ENCODE data around the gene POU2AF3. TPM values are rescaled to one million over a fixed set of nuclear protein-coding genes. Genes with fewer than 3 reads are reported as not detected.

POU2AF3 gene
- total and polyA plus RNA-seq, 2 donors from 2014 or later, result 4.3 to 4.9 TPM

DNA sequence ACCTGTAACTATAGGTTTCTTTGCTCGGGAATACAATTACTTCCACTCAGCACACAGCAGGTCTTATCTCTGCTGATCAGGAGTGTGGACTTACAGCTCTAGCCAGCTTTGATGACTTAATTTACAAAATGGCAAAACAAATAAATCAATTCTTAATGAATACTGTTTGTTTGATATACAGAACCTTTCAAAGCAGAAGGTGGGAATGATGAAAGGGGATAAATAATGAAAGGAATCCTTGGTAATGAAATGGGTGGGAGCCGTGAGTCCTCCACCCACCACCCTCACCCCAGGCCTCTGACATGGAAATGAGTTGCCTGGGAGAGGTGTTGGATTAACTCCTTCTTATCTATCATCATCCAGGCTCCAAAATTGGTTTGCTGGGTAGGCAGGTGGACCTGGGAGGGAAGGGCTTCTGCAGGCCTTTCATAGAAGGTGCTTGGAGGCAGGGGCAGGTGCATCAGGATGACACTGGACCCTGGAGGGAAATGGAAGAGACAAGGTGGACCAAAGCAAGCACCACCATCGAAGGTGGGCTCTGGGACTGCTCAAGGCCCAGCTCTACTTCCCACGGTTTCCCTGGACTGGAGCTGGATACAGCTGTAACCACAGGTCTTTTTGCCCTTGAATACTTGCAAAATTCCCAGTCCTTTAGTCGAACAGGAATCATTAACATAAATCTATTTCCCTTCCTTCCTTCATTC lies 57.8 kb downstream of the POU2AF3 start:
- Histone ChIP-seq H3K9me3 (ENCODE audit: control insufficient read depth in 2 of 3, insufficient read depth in 1 of 3, low read length in 3 of 3) (no peaks in the 10 kb centered on the region), H3K4me1 (ENCODE audit: control insufficient read depth in 2 of 3, insufficient read depth in 2 of 3, low read depth in 1 of 3, low read length in 3 of 3) (peaks cover 0 to 3% (median 0%) of the 10 kb centered on the region in 3 donors), H3K27ac (ENCODE audit: low read depth in 2 of 2, low read length in 2 of 2) (no peak overlapping the region), H3K4me3 (ENCODE audit: low read length in 3 of 3) (no peak overlapping the region), H3K36me3 (ENCODE audit: control insufficient read depth in 2 of 3, insufficient read depth in 3 of 3, low read length in 3 of 3) (no peaks in the 10 kb centered on the region), H3K9ac (ENCODE audit: low read length in 3 of 3) (no peak overlapping the region), H3K27me3 (ENCODE audit: control insufficient read depth, insufficient read depth, low read length) (no peaks in the 10 kb centered on the region)
- intact Hi-C loops (cut with DNase I), result no loop called here
- FAIRE-seq, result no peak
- DNase-seq, result no peak
- TF ChIP-seq, protein P1, sequence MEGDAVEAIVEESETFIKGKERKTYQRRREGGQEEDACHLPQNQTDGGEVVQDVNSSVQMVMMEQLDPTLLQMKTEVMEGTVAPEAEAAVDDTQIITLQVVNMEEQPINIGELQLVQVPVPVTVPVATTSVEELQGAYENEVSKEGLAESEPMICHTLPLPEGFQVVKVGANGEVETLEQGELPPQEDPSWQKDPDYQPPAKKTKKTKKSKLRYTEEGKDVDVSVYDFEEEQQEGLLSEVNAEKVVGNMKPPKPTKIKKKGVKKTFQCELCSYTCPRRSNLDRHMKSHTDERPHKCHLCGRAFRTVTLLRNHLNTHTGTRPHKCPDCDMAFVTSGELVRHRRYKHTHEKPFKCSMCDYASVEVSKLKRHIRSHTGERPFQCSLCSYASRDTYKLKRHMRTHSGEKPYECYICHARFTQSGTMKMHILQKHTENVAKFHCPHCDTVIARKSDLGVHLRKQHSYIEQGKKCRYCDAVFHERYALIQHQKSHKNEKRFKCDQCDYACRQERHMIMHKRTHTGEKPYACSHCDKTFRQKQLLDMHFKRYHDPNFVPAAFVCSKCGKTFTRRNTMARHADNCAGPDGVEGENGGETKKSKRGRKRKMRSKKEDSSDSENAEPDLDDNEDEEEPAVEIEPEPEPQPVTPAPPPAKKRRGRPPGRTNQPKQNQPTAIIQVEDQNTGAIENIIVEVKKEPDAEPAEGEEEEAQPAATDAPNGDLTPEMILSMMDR (IDR thresholded peaks at IDR 0.05; ENCODE audit: borderline replicate concordance, extremely low read depth, insufficient read depth), result no peak

DNA sequence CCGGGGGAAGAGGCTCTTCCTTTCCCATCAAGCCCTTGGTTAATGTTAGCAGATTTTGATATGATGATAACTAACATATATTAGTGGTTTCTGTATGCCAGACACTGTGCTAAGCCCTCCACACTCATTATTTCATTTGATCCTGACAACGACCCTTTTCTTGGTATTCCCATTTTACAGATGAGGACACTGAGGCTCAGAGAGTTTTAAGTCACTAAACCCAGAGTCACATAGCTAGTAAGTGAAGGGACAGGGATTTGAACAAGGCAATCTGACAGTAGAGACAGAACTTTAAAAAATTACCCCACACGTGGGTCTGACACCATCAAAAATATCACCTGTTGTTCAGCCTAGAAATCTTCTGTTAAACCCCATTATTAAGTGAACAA lies 58.3 kb downstream of the POU2AF3 start:
- H3K36me3 ChIP-seq (ENCODE audit: control insufficient read depth in 2 of 3, insufficient read depth in 3 of 3, low read length in 3 of 3), result no peaks in the 10 kb centered on the region
- H3K4me1 ChIP-seq (ENCODE audit: control insufficient read depth in 2 of 3, insufficient read depth in 2 of 3, low read depth in 1 of 3, low read length in 3 of 3), result peaks cover 0 to 3% (median 0%) of the 10 kb centered on the region in 3 donors
- no peak overlapping the region for H3K4me3 ChIP-seq (ENCODE audit: low read length in 3 of 3)
- FAIRE-seq (no peak), DNase-seq (no peak)
- no peaks in the 10 kb centered on the region for H3K27me3 ChIP-seq (ENCODE audit: control insufficient read depth, insufficient read depth, low read length)
- TF ChIP-seq, protein P1 (IDR thresholded peaks at IDR 0.05; ENCODE audit: borderline replicate concordance, extremely low read depth, insufficient read depth), result no peak
- intact Hi-C loops (cut with DNase I), result no loop called here
- no peak overlapping the region for H3K27ac ChIP-seq (ENCODE audit: low read depth in 2 of 2, low read length in 2 of 2)
- no peaks in the 10 kb centered on the region for H3K9me3 ChIP-seq (ENCODE audit: control insufficient read depth in 2 of 3, insufficient read depth in 1 of 3, low read length in 3 of 3)
- no peak overlapping the region for H3K9ac ChIP-seq (ENCODE audit: low read length in 3 of 3)

GRCh38 chr11:111357150-111358037 lies 59.0 kb downstream of the POU2AF3 start:
- Histone ChIP-seq H3K4me1 (ENCODE audit: control insufficient read depth in 2 of 3, insufficient read depth in 2 of 3, low read depth in 1 of 3, low read length in 3 of 3) (peaks cover 0 to 3% (median 0%) of the 10 kb centered on the region in 3 donors), H3K27me3 (ENCODE audit: control insufficient read depth, insufficient read depth, low read length) (no peaks in the 10 kb centered on the region), H3K4me3 (ENCODE audit: low read length in 3 of 3) (no peak overlapping the region), H3K9ac (ENCODE audit: low read length in 3 of 3) (no peak overlapping the region), H3K27ac (ENCODE audit: low read depth in 2 of 2, low read length in 2 of 2) (no peak overlapping the region), H3K36me3 (ENCODE audit: control insufficient read depth in 2 of 3, insufficient read depth in 3 of 3, low read length in 3 of 3) (no peaks in the 10 kb centered on the region), H3K9me3 (ENCODE audit: control insufficient read depth in 2 of 3, insufficient read depth in 1 of 3, low read length in 3 of 3) (no peaks in the 10 kb centered on the region)
- TF ChIP-seq, protein P1 (IDR thresholded peaks at IDR 0.05; ENCODE audit: borderline replicate concordance, extremely low read depth, insufficient read depth), result no peak
- FAIRE-seq (no peak), DNase-seq (no peak)
- intact Hi-C loops (cut with DNase I), result no loop called here

Small RNA genes lying within 50 kb of the gene (microRNA-seq; reads per million reads assigned to microRNA genes)
- gene MIR4491, result not detected

Other genes starting within 250 kb of the POU2AF3 start
- gene POU2AF2, start 52.8 kb upstream of the POU2AF3 start, total RNA-seq, result not detected
- gene POU2AF2, start 52.8 kb upstream of the POU2AF3 start, polyA plus RNA-seq (ENCODE audit: insufficient read depth, low read depth, low replicate concordance), result not detected
- gene POU2AF1, start 80.7 kb downstream of the POU2AF3 start, total RNA-seq, result 18.5 TPM
- gene POU2AF1, start 80.7 kb downstream of the POU2AF3 start, polyA plus RNA-seq (ENCODE audit: insufficient read depth, low read depth, low replicate concordance), result 0.95 TPM
- gene BTG4, start 213.8 kb downstream of the POU2AF3 start, total RNA-seq, result not detected
- not detected for gene BTG4, start 213.8 kb downstream of the POU2AF3 start, polyA plus RNA-seq (ENCODE audit: insufficient read depth, low read depth, low replicate concordance)
- gene HOATZ, start 216.2 kb downstream of the POU2AF3 start, total RNA-seq, result not detected
- gene HOATZ, start 216.2 kb downstream of the POU2AF3 start, polyA plus RNA-seq (ENCODE audit: insufficient read depth, low read depth, low replicate concordance), result not detected
- 7.6 TPM for gene LAYN, start 242.2 kb downstream of the POU2AF3 start, total RNA-seq
- gene LAYN, start 242.2 kb downstream of the POU2AF3 start, polyA plus RNA-seq (ENCODE audit: insufficient read depth, low read depth, low replicate concordance), result 4.8 TPM